C4-2B (cell line): ENCODE data around the gene KCNN2.

ENCODE experiments used
- H3K27ac ChIP-seq: fragments of 450-650 bp; 2 replicates; pipeline ENCODE4 v1.5.1; 2017
- ZFX ChIP-seq: fragments of 450-650 bp; IDR thresholded peaks from 2 replicates; pipeline ENCODE4 v1.6.1; 2017
- TF ChIP-seq, protein P1 (sequence below): fragments of 450-650 bp; conservative IDR thresholded peaks from 2 replicates; pipeline ENCODE4 v1.5.1; 2017; ENCODE audit warnings: mild to moderate bottlenecking

Gene KCNN2

GRCh38 chr5:114362197-114362976, 517 bp downstream of the KCNN2 start:
- H3K27ac ChIP-seq, result peak overlapping the region; percentile 80
- TF ChIP-seq, protein P1, sequence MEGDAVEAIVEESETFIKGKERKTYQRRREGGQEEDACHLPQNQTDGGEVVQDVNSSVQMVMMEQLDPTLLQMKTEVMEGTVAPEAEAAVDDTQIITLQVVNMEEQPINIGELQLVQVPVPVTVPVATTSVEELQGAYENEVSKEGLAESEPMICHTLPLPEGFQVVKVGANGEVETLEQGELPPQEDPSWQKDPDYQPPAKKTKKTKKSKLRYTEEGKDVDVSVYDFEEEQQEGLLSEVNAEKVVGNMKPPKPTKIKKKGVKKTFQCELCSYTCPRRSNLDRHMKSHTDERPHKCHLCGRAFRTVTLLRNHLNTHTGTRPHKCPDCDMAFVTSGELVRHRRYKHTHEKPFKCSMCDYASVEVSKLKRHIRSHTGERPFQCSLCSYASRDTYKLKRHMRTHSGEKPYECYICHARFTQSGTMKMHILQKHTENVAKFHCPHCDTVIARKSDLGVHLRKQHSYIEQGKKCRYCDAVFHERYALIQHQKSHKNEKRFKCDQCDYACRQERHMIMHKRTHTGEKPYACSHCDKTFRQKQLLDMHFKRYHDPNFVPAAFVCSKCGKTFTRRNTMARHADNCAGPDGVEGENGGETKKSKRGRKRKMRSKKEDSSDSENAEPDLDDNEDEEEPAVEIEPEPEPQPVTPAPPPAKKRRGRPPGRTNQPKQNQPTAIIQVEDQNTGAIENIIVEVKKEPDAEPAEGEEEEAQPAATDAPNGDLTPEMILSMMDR, result peak; percentile 32
- no peak for TF ChIP-seq ZFX

GRCh38 chr5:114362977-114363761, 1.3 kb downstream of the KCNN2 start:
- peak overlapping the region; percentile 80 for H3K27ac ChIP-seq
- no peak for TF ChIP-seq ZFX
- TF ChIP-seq, protein P1, result no peak

- peak overlapping the region; percentile 80 for H3K27ac ChIP-seq
- no peak for TF ChIP-seq ZFX
- TF ChIP-seq, protein P1, result peak; percentile 24; the same call in 1 of the 2 replicates
Observed at GRCh38 chr5:114363837-114364236, 2.0 kb downstream of the KCNN2 start.

DNA sequence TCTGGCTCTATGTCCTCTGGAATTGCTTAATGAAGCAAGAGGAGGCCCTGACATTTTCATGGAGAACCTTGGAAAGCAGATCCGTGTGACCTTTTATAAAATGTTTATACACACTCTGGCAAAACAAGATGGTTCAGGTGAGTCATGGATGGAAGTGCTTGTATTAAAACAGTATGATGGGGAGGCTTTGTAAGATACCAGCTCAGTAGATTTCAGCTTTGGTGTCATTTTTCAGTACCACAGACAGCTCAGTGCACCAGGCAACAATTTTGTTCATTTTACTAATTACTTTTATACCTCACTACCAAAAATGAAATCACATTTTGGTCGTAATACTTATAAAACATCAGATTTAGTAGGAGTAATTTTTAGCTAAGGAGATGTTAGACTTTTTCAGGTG, 5.2 kb downstream of the KCNN2 start:
- TF ChIP-seq, protein P1, result no peak
- TF ChIP-seq ZFX, result no peak
- no peak overlapping the region for H3K27ac ChIP-seq

GRCh38 chr5:114369680-114370417, 8.0 kb downstream of the KCNN2 start:
- H3K27ac ChIP-seq, result no peak overlapping the region
- TF ChIP-seq ZFX, result no peak
- TF ChIP-seq, protein P1, result no peak

- peak overlapping the region; percentile 92 for H3K27ac ChIP-seq
- no peak for TF ChIP-seq ZFX
- TF ChIP-seq, protein P1, result no peak
Observed at GRCh38 chr5:114377050-114377844, 15.4 kb downstream of the KCNN2 start.
